Activated T-cell treated with anti-CD3 and anti-CD28 coated beads, Interleukin-2, amount 50 U/mL, for 4 hours (primary cell): ENCODE results near the gene RABGAP1L. TPM values are rescaled to one million over a fixed set of nuclear protein-coding genes. Genes with fewer than 3 reads are reported as not detected.
"Not testable (repeated sequence)": the region's sequence is repeated elsewhere in the genome, so short reads cannot be mapped to it uniquely, and the experiment has no call there.

ENCODE experiments used
- ATAC-seq, 2 donors: fragments of 200-7000 bp; cut with Tn5 transposase; one replicate each; pipeline ENCODE4 v1.10.0; 2021
- DNase-seq: peaks from one replicate; pipeline ENCODE4 v3.0.0-alpha.2; 2020
- H3K27me3 Mint-ChIP-seq: one replicate; pipeline ENCODE4 v1.8.0; 2021; ENCODE audit warnings: low read depth, mixed read lengths
- H3K36me3 Mint-ChIP-seq: one replicate; pipeline ENCODE4 v1.8.0; 2022; ENCODE audit warnings: mixed read lengths; ENCODE audit not compliant: insufficient read depth
- H3K4me1 Mint-ChIP-seq: one replicate; pipeline ENCODE4 v1.8.0; 2021; ENCODE audit warnings: low read depth, mixed read lengths
- H3K4me3 Mint-ChIP-seq: one replicate; pipeline ENCODE4 v1.8.0; 2021; ENCODE audit warnings: mild to moderate bottlenecking, moderate library complexity, mixed read lengths
- H3K9me3 Mint-ChIP-seq: one replicate; pipeline ENCODE4 v1.8.0; 2021; ENCODE audit warnings: mixed read lengths
- total RNA-seq, 3 donors: library from RNA; stranded (reverse); gene quantifications; one replicate each; pipeline ENCODE4 v1.2.1, GENCODE V29; 2021

Gene RABGAP1L
- total RNA-seq, 3 donors from 2014 or later = 16.9 to 23.2 (median 22.3) TPM

DNA sequence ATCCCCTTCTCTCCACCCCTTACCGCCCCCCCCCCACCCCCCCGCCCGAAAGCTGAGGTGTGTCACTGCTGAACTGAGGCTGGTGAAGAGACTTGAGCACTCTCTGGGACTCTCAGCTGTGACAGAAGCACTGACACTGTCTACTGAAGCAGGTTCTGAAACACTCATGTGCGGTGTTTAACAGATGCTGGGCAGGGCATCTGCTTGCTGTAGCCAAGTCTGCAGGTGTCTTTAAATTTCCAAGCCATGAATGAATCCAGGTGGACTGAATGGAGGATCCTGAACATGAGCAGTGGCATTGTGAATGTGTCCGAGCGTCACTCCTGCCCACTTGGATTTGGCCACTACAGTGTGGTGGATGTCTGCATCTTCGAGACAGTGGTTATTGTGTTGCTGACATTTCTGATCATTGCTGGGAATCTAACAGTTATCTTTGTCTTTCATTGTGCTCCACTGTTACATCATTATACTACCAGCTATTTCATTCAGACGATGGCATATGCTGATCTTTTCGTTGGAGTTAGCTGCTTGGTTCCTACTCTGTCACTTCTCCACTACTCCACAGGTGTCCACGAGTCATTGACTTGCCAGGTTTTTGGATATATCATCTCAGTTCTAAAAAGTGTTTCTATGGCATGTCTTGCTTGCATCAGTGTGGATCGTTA lies 288.7 kb downstream of the RABGAP1L start, which contains the start of gene GPR52:
Gene GPR52 (plus strand): TSS at position 99 of the 665 bp plus-strand sequence. CDS start 148 bp downstream, at position 247.
- no peaks in the 10 kb centered on the region for H3K4me1 Mint-ChIP-seq
- peaks cover 1% of the 10 kb centered on the region for H3K36me3 Mint-ChIP-seq

DNA sequence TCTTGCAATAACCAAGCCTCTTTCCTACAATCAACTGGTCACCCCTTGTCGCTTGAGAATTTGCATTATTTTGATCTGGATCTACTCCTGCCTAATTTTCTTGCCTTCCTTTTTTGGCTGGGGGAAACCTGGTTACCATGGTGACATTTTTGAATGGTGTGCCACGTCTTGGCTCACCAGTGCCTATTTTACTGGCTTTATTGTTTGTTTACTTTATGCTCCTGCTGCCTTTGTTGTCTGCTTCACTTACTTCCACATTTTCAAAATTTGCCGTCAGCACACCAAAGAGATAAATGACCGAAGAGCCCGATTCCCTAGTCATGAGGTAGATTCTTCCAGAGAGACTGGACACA lies 289.2 kb downstream of the RABGAP1L start:
- ATAC-seq (no peak), DNase-seq (no peak)
- no peaks in the 10 kb centered on the region for H3K4me1 Mint-ChIP-seq
- H3K27me3 Mint-ChIP-seq = no peaks in the 10 kb centered on the region
- H3K9me3 Mint-ChIP-seq = no peaks in the 10 kb centered on the region
- H3K4me3 Mint-ChIP-seq = no peak overlapping the region
- peaks cover 1% of the 10 kb centered on the region for H3K36me3 Mint-ChIP-seq

More for the DNA sequence above, 288.7 kb downstream of the RABGAP1L start, which contains the start of gene GPR52:
- ATAC-seq (no peak), DNase-seq (no peak)
- H3K4me3 Mint-ChIP-seq = no peak within 1 kb of the TSS
- no peaks in the 10 kb centered on the region for H3K27me3 Mint-ChIP-seq
- H3K9me3 Mint-ChIP-seq = no peaks in the 10 kb centered on the region

DNA sequence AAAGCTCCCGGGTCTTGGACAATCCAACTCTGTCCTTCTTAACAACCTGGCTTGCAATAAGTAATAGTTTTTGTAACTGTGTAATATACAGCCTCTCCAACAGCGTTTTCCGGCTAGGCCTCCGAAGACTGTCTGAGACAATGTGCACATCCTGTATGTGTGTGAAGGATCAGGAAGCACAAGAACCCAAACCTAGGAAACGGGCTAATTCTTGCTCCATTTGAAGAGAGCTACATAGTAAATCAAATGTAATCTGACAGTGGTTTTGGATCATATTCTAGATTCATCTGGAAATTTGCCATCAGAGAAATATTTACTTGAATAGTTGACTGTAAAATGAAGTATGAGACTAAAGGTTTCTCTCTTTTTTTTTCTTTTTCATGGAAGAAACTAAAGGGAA lies 289.7 kb downstream of the RABGAP1L start:
- Mint-ChIP-seq H3K4me1 (no peaks in the 10 kb centered on the region), H3K4me3 (no peak overlapping the region), H3K36me3 (peaks cover 1% of the 10 kb centered on the region), H3K27me3 (no peaks in the 10 kb centered on the region), H3K9me3 (no peaks in the 10 kb centered on the region)
- DNase-seq = no peak
- ATAC-seq = no peak

DNA sequence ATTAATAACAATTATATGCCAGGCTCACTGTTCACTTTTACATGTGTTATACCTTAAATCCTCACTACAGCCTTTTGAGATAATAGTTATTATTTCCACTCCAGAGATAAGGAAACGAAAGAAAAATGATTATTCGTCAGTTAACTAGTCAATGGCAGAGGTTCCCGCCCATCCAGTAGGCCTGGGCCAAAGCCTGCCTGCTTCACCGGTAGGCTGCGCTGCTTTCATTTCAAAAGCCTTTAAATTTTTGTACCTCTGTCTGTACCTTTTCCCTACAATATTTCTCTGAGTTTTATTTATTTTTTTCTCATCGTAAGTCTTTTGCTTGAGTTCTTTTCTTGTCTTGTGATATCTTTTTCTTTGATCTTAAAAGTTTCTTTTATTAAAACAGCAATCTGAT lies 292.1 kb downstream of the RABGAP1L start:
- ATAC-seq (no peak), DNase-seq (no peak)
- no peaks in the 10 kb centered on the region for H3K27me3 Mint-ChIP-seq
- no peaks in the 10 kb centered on the region for H3K36me3 Mint-ChIP-seq
- no peak overlapping the region for H3K4me3 Mint-ChIP-seq
- H3K9me3 Mint-ChIP-seq = no peaks in the 10 kb centered on the region
- no peaks in the 10 kb centered on the region for H3K4me1 Mint-ChIP-seq

DNA sequence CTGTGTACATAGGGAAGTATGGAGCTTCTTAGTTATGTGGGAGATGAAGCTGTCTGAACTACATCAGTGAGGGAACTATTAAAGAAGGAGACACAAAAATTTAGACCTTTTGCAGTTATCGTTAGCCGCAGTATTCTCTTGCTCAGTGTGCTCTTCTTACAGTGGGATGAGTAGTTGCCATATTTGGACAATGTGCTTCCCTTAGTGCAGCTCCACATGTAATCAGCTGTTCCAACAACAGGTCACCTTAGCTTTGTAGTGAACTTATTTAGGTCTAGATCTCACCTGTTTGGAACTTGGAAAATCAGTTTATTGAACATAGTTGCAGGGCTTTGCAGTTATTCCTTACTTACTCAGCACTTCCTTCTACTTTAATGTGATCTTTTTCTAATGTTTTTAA lies 306.5 kb downstream of the RABGAP1L start:
- Mint-ChIP-seq H3K4me1 (no peaks in the 10 kb centered on the region), H3K9me3 (peaks cover 9% of the 10 kb centered on the region), H3K36me3 (peaks cover 12% of the 10 kb centered on the region), H3K27me3 (no peaks in the 10 kb centered on the region), H3K4me3 (no peak overlapping the region)
- DNase-seq (no peak), ATAC-seq (no peak)

DNA sequence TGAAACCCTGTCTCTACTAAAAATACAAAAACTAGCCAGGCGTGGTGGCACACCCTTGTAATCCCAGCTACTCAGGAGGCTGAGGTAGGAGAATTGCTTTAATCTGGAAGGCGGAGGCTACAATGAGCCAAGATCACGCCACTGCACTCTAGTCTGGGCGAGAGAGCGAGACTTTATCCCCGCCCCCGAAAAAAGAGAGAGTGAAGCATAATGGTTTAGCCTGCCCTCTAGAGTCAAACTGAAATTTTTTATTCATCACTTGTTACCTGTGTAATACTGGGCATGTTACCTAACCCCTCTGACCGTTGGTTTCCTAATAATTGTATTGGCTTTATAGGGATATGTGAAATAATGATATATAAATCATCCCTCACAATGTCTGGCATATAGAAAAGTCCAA lies 307.3 kb downstream of the RABGAP1L start:
- Mint-ChIP-seq H3K4me1 (no peaks in the 10 kb centered on the region), H3K36me3 (peaks cover 14% of the 10 kb centered on the region), H3K27me3 (no peaks in the 10 kb centered on the region), H3K4me3 (no peak overlapping the region), H3K9me3 (peaks cover 9% of the 10 kb centered on the region)
- no peak for DNase-seq
- ATAC-seq = no peak

DNA sequence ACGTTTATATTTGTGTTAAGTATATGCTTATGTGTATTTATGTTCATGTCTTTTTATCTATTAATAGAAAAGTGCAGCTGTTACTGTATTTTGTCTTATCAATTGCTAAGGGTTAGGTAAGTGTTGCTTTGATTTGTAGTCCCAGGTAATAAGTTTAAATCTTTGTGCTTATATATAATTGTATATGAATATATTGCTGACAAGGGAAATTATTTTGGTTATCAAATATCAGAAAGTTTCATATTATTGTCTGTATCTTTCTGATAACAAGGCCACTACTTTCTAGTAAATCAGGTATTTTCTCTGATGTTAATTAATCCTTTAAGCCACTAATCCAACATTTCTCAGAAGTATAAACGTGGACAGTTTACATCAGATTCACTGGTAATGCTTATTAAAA lies 309.7 kb downstream of the RABGAP1L start:
- Mint-ChIP-seq H3K4me1 (no peaks in the 10 kb centered on the region), H3K27me3 (no peaks in the 10 kb centered on the region), H3K4me3 (no peak overlapping the region), H3K9me3 (no peaks in the 10 kb centered on the region), H3K36me3 (peaks cover 12% of the 10 kb centered on the region)
- ATAC-seq (no peak), DNase-seq (no peak)

DNA sequence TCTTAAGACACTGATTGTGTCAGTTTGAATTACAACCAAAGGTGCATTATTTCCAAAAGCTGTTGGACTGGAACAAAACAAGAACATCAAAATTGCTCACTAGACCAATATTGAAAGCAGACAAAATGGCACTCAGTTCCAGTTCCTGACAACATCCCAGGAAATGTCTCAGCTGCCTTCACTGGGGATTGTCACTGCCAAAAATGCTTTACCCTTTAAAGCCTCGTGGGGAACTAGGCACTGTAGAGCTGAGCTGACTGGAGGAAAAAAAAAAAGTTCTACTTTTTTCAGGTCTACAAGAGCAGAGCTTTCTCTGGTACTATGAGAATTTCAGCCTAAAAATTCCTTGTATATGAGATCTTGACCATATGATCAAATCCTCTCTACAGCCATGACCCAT lies 310.4 kb downstream of the RABGAP1L start:
- ATAC-seq = no peak
- DNase-seq = no peak
- Mint-ChIP-seq H3K9me3 (no peaks in the 10 kb centered on the region), H3K27me3 (no peaks in the 10 kb centered on the region), H3K36me3 (peaks cover 12% of the 10 kb centered on the region), H3K4me3 (no peak overlapping the region), H3K4me1 (no peaks in the 10 kb centered on the region)

DNA sequence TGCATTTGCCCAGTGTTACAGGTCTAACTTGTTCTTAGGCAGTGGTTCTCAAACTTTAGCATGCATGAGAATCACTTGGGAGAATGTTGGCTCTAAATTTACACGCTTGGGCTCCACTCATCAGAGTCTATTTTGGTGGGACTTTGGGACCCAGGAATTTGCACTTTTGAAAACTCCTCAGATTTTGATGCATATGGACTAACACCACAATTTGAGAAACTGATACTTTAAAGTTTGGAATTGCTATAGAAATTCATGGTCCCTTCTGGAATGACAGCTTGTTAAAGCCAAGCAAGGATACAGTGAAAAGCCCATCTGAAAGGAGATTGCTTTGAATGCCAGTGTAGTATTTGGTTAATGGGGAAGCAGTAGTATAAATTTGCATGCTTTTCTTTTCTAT lies 320.0 kb downstream of the RABGAP1L start:
- peaks cover 1% of the 10 kb centered on the region for H3K36me3 Mint-ChIP-seq
- no peak overlapping the region for H3K4me3 Mint-ChIP-seq
- no peaks in the 10 kb centered on the region for H3K4me1 Mint-ChIP-seq
- H3K27me3 Mint-ChIP-seq = no peaks in the 10 kb centered on the region
- H3K9me3 Mint-ChIP-seq = no peaks in the 10 kb centered on the region
- ATAC-seq = no peak
- no peak for DNase-seq

DNA sequence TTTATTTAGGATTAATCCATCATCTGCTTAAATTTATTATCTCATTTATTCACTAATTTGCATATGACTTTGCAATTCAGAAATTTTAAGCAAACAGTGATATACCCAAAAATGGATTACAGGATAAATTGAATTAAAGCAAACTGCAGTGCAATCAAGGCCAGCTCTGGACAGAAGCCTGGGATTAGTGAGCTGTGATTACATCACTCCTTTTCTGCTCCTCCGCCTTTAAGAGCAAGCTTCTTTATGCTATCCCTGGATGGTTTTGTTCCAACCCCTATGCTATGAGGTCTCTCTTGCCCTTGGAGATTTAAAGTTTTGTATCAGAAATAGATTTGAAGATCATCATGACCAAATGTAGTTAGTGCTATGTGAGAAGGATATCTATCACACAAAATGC lies 321.0 kb downstream of the RABGAP1L start:
- ATAC-seq = no peak
- Mint-ChIP-seq H3K9me3 (peaks cover 4% of the 10 kb centered on the region), H3K27me3 (no peaks in the 10 kb centered on the region), H3K36me3 (peaks cover 7% of the 10 kb centered on the region), H3K4me3 (no peak overlapping the region), H3K4me1 (peaks cover 4% of the 10 kb centered on the region)
- DNase-seq = no peak

DNA sequence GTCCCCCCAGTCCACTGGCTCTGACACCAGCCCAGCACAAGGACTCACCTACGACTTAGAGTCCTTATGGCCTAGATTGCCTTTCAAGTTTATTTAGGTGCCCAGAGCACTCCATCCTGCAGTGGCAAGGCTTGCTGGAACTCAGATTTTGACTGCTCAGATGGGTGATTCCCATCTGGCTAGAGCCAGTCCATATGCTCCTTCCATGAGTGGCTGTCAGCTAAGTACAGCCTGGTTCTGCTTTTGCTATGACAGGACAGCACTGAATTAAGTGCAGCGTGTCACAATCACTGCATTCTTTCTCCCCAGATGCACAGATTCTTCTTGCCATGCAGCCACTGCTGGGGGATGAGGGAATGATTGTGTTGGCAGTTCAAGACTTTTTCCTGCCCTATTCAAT lies 332.3 kb downstream of the RABGAP1L start:
- DNase-seq (no peak), ATAC-seq (no peak)
- no peaks in the 10 kb centered on the region for H3K27me3 Mint-ChIP-seq
- peaks cover 6% of the 10 kb centered on the region for H3K4me1 Mint-ChIP-seq
- peaks cover 16% of the 10 kb centered on the region for H3K36me3 Mint-ChIP-seq
- H3K9me3 Mint-ChIP-seq = peaks cover 11% of the 10 kb centered on the region
- no peak overlapping the region for H3K4me3 Mint-ChIP-seq

DNA sequence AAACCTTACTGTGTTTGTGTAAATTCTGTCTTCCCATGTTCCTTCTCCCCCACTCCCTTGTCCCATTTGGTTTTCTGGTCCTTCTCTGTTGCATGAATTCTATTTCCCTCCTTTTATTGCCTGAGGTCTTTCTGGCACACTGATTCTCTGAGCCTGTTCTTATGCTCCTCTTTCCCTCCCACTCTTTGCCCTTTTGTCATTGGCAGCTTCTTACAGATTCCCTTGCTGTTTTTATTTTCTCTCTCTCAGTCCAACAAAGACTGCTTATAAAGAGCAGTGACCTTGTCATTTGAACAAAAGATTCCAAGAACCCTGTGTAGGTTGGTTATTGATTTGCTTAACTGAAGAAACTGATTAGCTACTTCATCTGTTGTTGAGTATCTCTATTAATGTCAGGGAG lies 338.2 kb downstream of the RABGAP1L start:
- no peaks in the 10 kb centered on the region for H3K27me3 Mint-ChIP-seq
- H3K4me1 Mint-ChIP-seq = no peaks in the 10 kb centered on the region
- ATAC-seq (no peak), DNase-seq (no peak)
- H3K4me3 Mint-ChIP-seq = no peak overlapping the region
- no peaks in the 10 kb centered on the region for H3K9me3 Mint-ChIP-seq
- peaks cover 3% of the 10 kb centered on the region for H3K36me3 Mint-ChIP-seq

DNA sequence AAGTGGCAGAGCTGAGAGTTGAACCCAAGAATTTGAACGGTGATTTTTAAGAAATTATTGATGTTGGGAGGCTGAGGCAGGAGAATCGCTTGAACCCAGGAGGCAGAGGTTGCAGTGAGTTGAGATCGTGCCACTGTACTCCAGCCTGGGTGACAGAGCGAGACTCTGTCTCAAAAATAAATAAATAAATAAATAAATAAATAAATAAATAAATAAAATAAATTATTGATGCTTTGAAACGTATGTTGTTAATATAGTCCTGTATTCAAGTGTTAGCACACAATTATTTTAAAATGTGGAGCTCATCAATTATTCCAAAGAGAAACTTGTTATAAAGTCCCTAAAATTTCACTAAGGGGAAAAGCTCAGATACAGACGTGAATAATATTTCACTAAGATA lies 357.4 kb downstream of the RABGAP1L start:
- not testable (repeated sequence) for H3K36me3 Mint-ChIP-seq, DNase-seq, H3K4me3 Mint-ChIP-seq, H3K4me1 Mint-ChIP-seq, ATAC-seq, H3K9me3 Mint-ChIP-seq, H3K27me3 Mint-ChIP-seq

DNA sequence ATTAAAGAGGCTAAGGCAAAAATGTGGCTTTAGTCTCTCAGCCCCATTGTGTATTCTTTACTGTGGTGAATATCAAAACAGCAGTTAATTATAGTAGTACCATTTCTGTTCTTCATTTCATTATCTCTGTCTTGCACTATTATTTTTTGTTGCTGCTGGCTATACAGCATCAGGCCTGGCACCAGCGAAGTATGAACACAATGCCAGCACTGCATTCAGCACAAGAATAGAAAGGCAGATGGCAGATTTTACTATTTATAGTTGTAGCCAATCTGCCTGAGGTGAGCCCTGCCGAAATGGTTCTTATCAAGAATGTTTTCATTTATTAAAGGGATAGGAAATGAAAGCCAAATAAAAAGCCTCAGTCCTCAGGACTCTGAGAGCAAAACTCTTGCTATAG lies 360.5 kb downstream of the RABGAP1L start:
- Mint-ChIP-seq H3K27me3 (no peaks in the 10 kb centered on the region), H3K4me1 (no peaks in the 10 kb centered on the region), H3K9me3 (peaks cover 11% of the 10 kb centered on the region), H3K36me3 (peaks cover 14% of the 10 kb centered on the region), H3K4me3 (no peak overlapping the region)
- ATAC-seq = no peak
- DNase-seq = no peak

DNA sequence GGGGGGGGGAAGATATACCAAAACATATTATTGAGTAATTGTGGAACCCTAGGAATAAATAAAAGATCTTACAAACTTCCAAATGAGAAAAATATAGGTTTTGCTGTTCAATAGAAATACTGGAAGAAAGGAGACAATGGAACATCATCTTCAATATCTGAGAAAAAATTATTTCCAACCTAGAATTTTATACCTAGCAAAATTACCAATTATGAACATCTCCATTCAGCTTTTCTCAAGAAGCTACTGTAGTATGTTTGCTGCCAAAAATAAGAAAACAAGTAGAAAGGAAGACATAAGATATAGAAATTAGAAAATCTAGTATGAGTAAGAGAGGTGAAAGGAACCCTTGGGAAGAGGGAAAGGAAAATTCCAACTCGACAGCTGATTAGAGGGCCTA lies 372.4 kb downstream of the RABGAP1L start:
- ATAC-seq = no peak
- peaks cover 37% of the 10 kb centered on the region for H3K36me3 Mint-ChIP-seq

More for the DNA sequence above, 372.4 kb downstream of the RABGAP1L start:
- DNase-seq = no peak
- Mint-ChIP-seq H3K4me3 (no peak overlapping the region), H3K27me3 (no peaks in the 10 kb centered on the region), H3K4me1 (peaks cover 3% of the 10 kb centered on the region), H3K9me3 (peaks cover 30% of the 10 kb centered on the region)
